Spleen (tissue), 11 donors: ENCODE measurements around the gene NEK1. TPM values are rescaled to one million over a fixed set of nuclear protein-coding genes. Genes with fewer than 3 reads are reported as not detected.

Source experiments
- DNase-seq: peaks from one replicate; pipeline ENCODE4 v3.0.0-alpha.2; 2020
- H3K27ac ChIP-seq, 8 donors: fragments of 200-600 bp; sonication (generic) in 7 of 8; 1 replicate in 4 of 8; 2 replicates in 4 of 8; pipeline versions ENCODE4 v1.5.0 to v1.8.0; 2016 to 2021; ENCODE audit warnings: inconsistent platforms in 4 of 8, mild to moderate bottlenecking in 4 of 8, moderate library complexity in 1 of 8
- H3K27me3 ChIP-seq, 7 donors: fragments of 200-600 bp; sonication (generic) in 6 of 7; replicated peaks in 1 of 7; 1 replicate in 4 of 7; 2 replicates in 3 of 7; pipeline versions ENCODE4 v1.5.0 to v1.8.0; 2016 to 2021; ENCODE audit warnings: inconsistent platforms in 3 of 7, mild to moderate bottlenecking in 1 of 7
- H3K36me3 ChIP-seq, 6 donors: fragments of 200-600 bp; sonication (generic) in 5 of 6; 1 replicate in 4 of 6; 2 replicates in 2 of 6; pipeline versions ENCODE4 v1.5.0 to v1.8.0; 2016 to 2021; ENCODE audit warnings: inconsistent platforms in 2 of 6
- H3K4me1 ChIP-seq, 6 donors: fragments of 200-600 bp; sonication (generic) in 5 of 6; 1 replicate in 3 of 6; 2 replicates in 3 of 6; pipeline versions ENCODE4 v1.5.0 to v1.8.0; 2016 to 2021; ENCODE audit warnings: inconsistent platforms in 3 of 6
- H3K4me3 ChIP-seq, 8 donors: fragments of 200-600 bp; sonication (generic) in 7 of 8; 1 replicate in 4 of 8; 2 replicates in 4 of 8; pipeline versions ENCODE4 v1.5.0 to v1.8.0; 2016 to 2021; ENCODE audit warnings: inconsistent platforms in 4 of 8, mild to moderate bottlenecking in 4 of 8, moderate library complexity in 2 of 8
- H3K9me3 ChIP-seq, 8 donors: fragments of 200-600 bp; sonication (generic) in 7 of 8; 1 replicate in 4 of 8; 2 replicates in 4 of 8; pipeline versions ENCODE4 v1.5.0 to v1.8.0; 2016 to 2021; ENCODE audit warnings: inconsistent platforms in 4 of 8
- POLR2A ChIP-seq, 3 donors: fragments of 450-650 bp; IDR thresholded peaks; one replicate each; pipeline ENCODE4 v1.5.1; 2017; ENCODE audit warnings: antibody characterized with exemption in 3 of 3, mild to moderate bottlenecking in 1 of 3
- POLR2AphosphoS5 ChIP-seq, 3 donors: sonication (generic); formaldehyde crosslinking; IDR thresholded peaks; one replicate each; pipeline ENCODE4 v1.5.1; 2017; ENCODE audit warnings: antibody characterized with exemption in 3 of 3
- WGBS, 5 donors: extraction: QIAGEN DNeasy Blood & Tissue Kit in 3 of 5; methylation state at CpG; one replicate each; pipeline versions ENCODE4 v1.1.5 to v1.1.7; 2013 to 2018; 5-methylcytosine and 5-hydroxymethylcytosine counted together
- intact Hi-C: fragments of 100-400 bp; cut with DNase I; formaldehyde crosslinking; loops from one replicate; pipeline ENCODE4 v1.15.0; 2023; ENCODE audit warnings: low total_unique reads
- polyA plus RNA-seq, 3 donors: library from polyadenylated mRNA; stranded (reverse); fragments of 200-250 nt; gene quantifications; one replicate each; pipeline ENCODE4 v1.2.1, GENCODE V29; 2013
- total RNA-seq, 7 donors: library from RNA; depleted of rRNA in 3 of 7; stranded (reverse); fragments of >200 nt in 3 of 7; fragmentation: NEBNext Ultra II Directional in 4 of 7; extraction: Animal tissue kit (Norgen Biotek cat#: 25700) in 4 of 7; gene quantifications; one replicate each; pipeline versions ENCODE4 v1.1.0 to v1.2.1, GENCODE V29; 2016 to 2021
- TF ChIP-seq, protein P1 (sequence below), 11 experiments: fragments of 200-600 bp in 7 of 11; fragments of 450-650 bp in 4 of 11; sonication (generic) in 4 of 11; IDR thresholded peaks in 8 of 11; conservative IDR thresholded peaks in 3 of 11; 1 replicate in 7 of 11; 2 replicates in 4 of 11; pipeline versions ENCODE4 v1.4.0 to v1.8.0; 2016 to 2021; ENCODE audit warnings: antibody characterized with exemption in 11 of 11, inconsistent platforms in 4 of 11, mild to moderate bottlenecking in 1 of 11
- donor health status: healthy with polysubstance abuse.
- donor health status: DM: no; HTN: no; CAD: no; lungs with moderate emphysema.
- donor health status: DM: no; HTN: no; CAD: no.
- donor health status: Bipolar disorder and iron deficiency.
- donor health status: healthy.
- donor health status: DM: no; HTN: no; CAD: no.
- donor health status: DM: yes; HTN: yes; CAD: no.

The NEK1 gene
- total and polyA plus RNA-seq, 10 donors = 3.0 to 20.0 (median 11.1) TPM

DNA sequence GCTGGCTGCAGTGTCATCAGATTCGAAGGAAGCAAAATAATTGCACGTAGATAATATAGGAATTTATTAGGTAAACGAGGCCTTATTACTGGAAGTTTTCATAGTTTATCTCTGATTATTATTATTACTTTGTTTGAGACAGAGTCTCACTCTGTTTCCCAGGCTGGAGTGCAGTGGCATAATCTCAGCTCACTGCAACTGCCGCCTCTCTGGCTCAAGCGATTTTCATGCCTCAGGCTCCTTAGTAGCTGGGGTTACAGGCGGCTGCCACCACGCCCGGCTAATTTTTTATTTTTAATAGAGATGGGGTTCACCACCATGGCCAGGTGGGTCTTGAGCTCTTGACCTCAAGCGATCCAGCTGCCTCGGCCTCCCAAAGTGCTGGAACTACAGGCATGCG lies 20.5 kb upstream of the NEK1 start:
- intact Hi-C loops = no loop called here
- Histone ChIP-seq H3K27me3 (no peaks in the 10 kb centered on the region), H3K36me3 (peaks cover 0 to 23% (median 6%) of the 10 kb centered on the region in 6 donors), H3K4me3 (no peak overlapping the region), H3K4me1 (peaks cover 0 to 19% (median 2%) of the 10 kb centered on the region in 6 donors), H3K9me3 (no peaks in the 10 kb centered on the region), H3K27ac (no peak overlapping the region)
- TF ChIP-seq POLR2AphosphoS5 (IDR thresholded peaks at IDR 0.05) (no peak), POLR2A (IDR thresholded peaks at IDR 0.05) (no peak)
- TF ChIP-seq, protein P1, sequence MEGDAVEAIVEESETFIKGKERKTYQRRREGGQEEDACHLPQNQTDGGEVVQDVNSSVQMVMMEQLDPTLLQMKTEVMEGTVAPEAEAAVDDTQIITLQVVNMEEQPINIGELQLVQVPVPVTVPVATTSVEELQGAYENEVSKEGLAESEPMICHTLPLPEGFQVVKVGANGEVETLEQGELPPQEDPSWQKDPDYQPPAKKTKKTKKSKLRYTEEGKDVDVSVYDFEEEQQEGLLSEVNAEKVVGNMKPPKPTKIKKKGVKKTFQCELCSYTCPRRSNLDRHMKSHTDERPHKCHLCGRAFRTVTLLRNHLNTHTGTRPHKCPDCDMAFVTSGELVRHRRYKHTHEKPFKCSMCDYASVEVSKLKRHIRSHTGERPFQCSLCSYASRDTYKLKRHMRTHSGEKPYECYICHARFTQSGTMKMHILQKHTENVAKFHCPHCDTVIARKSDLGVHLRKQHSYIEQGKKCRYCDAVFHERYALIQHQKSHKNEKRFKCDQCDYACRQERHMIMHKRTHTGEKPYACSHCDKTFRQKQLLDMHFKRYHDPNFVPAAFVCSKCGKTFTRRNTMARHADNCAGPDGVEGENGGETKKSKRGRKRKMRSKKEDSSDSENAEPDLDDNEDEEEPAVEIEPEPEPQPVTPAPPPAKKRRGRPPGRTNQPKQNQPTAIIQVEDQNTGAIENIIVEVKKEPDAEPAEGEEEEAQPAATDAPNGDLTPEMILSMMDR (IDR thresholded peaks at IDR 0.05 in 8 of 11, conservative IDR thresholded peaks at IDR 0.05 in 3 of 11) = no peak
- 91 to 95% (median 95%) methylated on average over 11 of the region's 11 CpGs for WGBS, 5 donors
- no peak for DNase-seq

DNA sequence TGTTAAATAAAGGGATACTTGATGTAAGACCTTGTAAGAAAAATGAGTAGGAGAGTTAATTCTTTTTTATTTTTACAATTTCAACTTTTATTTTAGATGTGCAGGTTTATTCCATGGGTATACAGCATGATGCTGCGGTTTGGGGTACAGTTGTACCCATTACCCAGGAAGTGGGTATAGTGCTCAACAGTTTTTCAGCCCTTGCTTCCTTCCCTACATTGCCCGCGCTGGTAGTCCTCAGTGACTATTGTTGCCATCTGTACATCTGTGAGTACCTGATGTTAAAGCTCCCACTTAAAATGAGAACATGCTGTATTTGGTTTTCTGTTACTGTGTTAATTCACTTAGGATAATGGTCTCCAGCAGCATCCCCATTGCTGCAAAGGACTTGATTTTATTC lies 17.7 kb upstream of the NEK1 start:
- intact Hi-C loops = no loop called here
- DNase-seq = no peak
- Histone ChIP-seq H3K9me3 (no peaks in the 10 kb centered on the region), H3K36me3 (peaks cover 0 to 3% (median 0%) of the 10 kb centered on the region in 6 donors), H3K4me3 (no peak overlapping the region), H3K27me3 (no peaks in the 10 kb centered on the region), H3K27ac (no peak overlapping the region), H3K4me1 (peaks cover 0 to 32% (median 4%) of the 10 kb centered on the region in 6 donors)
- TF ChIP-seq POLR2A (IDR thresholded peaks at IDR 0.05) (no peak), POLR2AphosphoS5 (IDR thresholded peaks at IDR 0.05) (no peak)
- TF ChIP-seq, protein P1 (IDR thresholded peaks at IDR 0.05 in 8 of 11, conservative IDR thresholded peaks at IDR 0.05 in 3 of 11) = no peak
- WGBS, 5 donors = 92 to 99% (median 96%) methylated on average over 3 of the region's 3 CpGs

DNA sequence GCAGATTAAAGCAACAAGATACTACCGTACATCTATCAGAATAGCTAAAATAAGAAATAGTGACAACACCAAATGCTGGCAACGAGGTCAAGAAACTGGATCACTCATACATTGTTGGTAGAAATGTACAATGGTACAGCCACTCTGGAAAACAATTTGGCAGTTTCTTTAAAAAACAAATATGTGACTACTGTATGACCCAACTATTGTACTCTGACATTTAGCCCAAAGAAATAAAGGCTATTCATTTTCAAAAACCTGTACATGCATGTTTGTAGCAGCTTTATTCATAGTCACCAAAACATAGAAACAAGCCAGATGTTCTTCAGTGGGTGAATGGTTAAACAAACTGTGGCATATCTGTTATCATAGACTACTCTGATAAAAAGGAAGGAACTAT lies 16.2 kb upstream of the NEK1 start:
- H3K36me3 ChIP-seq = peaks cover 0 to 5% (median 0%) of the 10 kb centered on the region in 6 donors
- peaks cover 0 to 44% (median 6%) of the 10 kb centered on the region in 6 donors for H3K4me1 ChIP-seq
- WGBS, 5 donors = 90 to 96% (median 92%) methylated on average over 2 of the region's 2 CpGs
- no peak overlapping the region for H3K4me3 ChIP-seq
- intact Hi-C loops = no loop called here
- no peaks in the 10 kb centered on the region for H3K27me3 ChIP-seq
- DNase-seq = no peak
- no peak for TF ChIP-seq POLR2A (IDR thresholded peaks at IDR 0.05)
- TF ChIP-seq, protein P1 (IDR thresholded peaks at IDR 0.05 in 8 of 11, conservative IDR thresholded peaks at IDR 0.05 in 3 of 11) = no peak
- no peak for TF ChIP-seq POLR2AphosphoS5 (IDR thresholded peaks at IDR 0.05)
- no peaks in the 10 kb centered on the region for H3K9me3 ChIP-seq
- no peak overlapping the region for H3K27ac ChIP-seq

DNA sequence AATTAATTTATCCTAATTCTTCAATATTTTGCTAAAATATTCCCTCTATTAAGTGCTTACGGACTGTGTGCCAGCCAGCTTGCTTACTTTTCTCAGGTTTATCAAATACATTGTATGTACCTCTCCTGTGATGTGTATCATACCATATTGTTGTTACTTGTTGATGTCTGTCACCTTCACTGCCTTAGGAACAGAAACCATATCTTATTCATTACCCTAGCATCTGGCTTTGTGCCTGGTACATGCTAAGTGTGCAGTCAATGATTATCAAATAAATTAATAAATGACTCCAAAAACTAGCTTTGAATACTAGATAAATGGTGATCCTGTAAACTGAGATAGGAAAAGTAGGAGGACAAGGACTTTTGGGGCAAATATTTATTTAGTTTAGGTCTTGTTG lies 14.9 kb upstream of the NEK1 start:
- H3K27me3 ChIP-seq = no peaks in the 10 kb centered on the region
- no peaks in the 10 kb centered on the region for H3K9me3 ChIP-seq
- no peak overlapping the region for H3K4me3 ChIP-seq
- no peak for DNase-seq
- intact Hi-C loops = no loop called here
- peaks cover 9 to 49% (median 18%) of the 10 kb centered on the region in 6 donors for H3K4me1 ChIP-seq
- TF ChIP-seq, protein P1 (IDR thresholded peaks at IDR 0.05 in 8 of 11, conservative IDR thresholded peaks at IDR 0.05 in 3 of 11) = no peak
- TF ChIP-seq POLR2AphosphoS5 (IDR thresholded peaks at IDR 0.05) = no peak
- no peak for TF ChIP-seq POLR2A (IDR thresholded peaks at IDR 0.05)
- H3K27ac ChIP-seq = no peak overlapping the region
- H3K36me3 ChIP-seq = peaks cover 0 to 5% (median 0%) of the 10 kb centered on the region in 6 donors
- WGBS, 5 donors = 93 to 98% (median 93%) methylated on average over 1 of the region's 1 CpG
